Retinal pigment epithelial cell (primary cell): ENCODE data around the gene FMNL1.

Experiments
- DNase-seq: peaks from one replicate; pipeline ENCODE4 v3.0.0-alpha.2; 2010; ENCODE audit warnings: low read depth
- H3K4me3 ChIP-seq: 2 replicates; pipeline ENCODE4 v1.5.1; 2011; ENCODE audit warnings: mild to moderate bottlenecking, low read length, control low read depth, moderate library complexity
- CTCF ChIP-seq: conservative IDR thresholded peaks from 2 replicates; pipeline ENCODE4 v1.5.1; 2011; ENCODE audit warnings: low read depth, low read length, control low read depth, inconsistent platforms

Gene FMNL1

GRCh38 chr17:45276031-45276430 is 54.3 kb downstream of the FMNL1 start:
- no peak for DNase-seq
- H3K4me3 ChIP-seq: no peak overlapping the region
- TF ChIP-seq CTCF: no peak

- peak; percentile 86 for TF ChIP-seq CTCF
- DNase-seq: peak; percentile 68
- H3K4me3 ChIP-seq: no peak overlapping the region
Observed at GRCh38 chr17:45277216-45277849, 55.6 kb downstream of the FMNL1 start.

GRCh38 chr17:45277992-45278391 is 56.3 kb downstream of the FMNL1 start:
- no peak overlapping the region for H3K4me3 ChIP-seq
- DNase-seq: no peak
- TF ChIP-seq CTCF: no peak

- no peak overlapping the region for H3K4me3 ChIP-seq
- no peak for TF ChIP-seq CTCF
Observed at GRCh38 chr17:45279898-45280297, 58.2 kb downstream of the FMNL1 start.

GRCh38 chr17:45282683-45283644 is 61.3 kb downstream of the FMNL1 start:
- no peak for TF ChIP-seq CTCF
- no peak overlapping the region for H3K4me3 ChIP-seq
- DNase-seq: no peak

More at GRCh38 chr17:45279898-45280297, 58.2 kb downstream of the FMNL1 start:
- DNase-seq: no peak

- DNase-seq: no peak
- no peak for TF ChIP-seq CTCF
- H3K4me3 ChIP-seq: no peak overlapping the region
Observed at GRCh38 chr17:45283711-45284110, 62.0 kb downstream of the FMNL1 start.
